Fibroblast of lung (primary cell): ENCODE results near the gene GAS7. TPM values are rescaled to one million over a fixed set of nuclear protein-coding genes. Genes with fewer than 3 reads are reported as not detected.

Source experiments
- DNase-seq, 2 donors: peaks; one replicate each; pipeline versions ENCODE4 v3.0.0 to v3.0.0-alpha.2; 2010; ENCODE audit warnings: low read depth in 2 of 2
- H2AFZ ChIP-seq: 2 replicates; pipeline ENCODE4 v1.5.1; 2012; ENCODE audit warnings: low read length, control low read depth, inconsistent platforms
- H3K27ac ChIP-seq: 2 replicates; pipeline ENCODE4 v1.5.1; 2011; ENCODE audit warnings: low read length, control low read depth; ENCODE audit not compliant: insufficient read depth
- H3K27me3 ChIP-seq: 2 replicates; pipeline ENCODE4 v1.5.1; 2011; ENCODE audit warnings: mild to moderate bottlenecking, low read length; ENCODE audit not compliant: control insufficient read depth, insufficient read depth
- H3K36me3 ChIP-seq: 2 replicates; pipeline ENCODE4 v1.5.1; 2011; ENCODE audit warnings: low read length; ENCODE audit not compliant: control insufficient read depth, insufficient read depth
- H3K4me1 ChIP-seq: 2 replicates; pipeline ENCODE4 v1.5.1; 2011; ENCODE audit warnings: low read length; ENCODE audit not compliant: control insufficient read depth, insufficient read depth; ENCODE audit errors: extremely low read depth
- H3K4me2 ChIP-seq: 2 replicates; pipeline ENCODE4 v1.5.1; 2011; ENCODE audit warnings: low read length, control low read depth; ENCODE audit not compliant: insufficient read depth; ENCODE audit errors: extremely low read depth
- H3K4me3 ChIP-seq, 4 experiments: fragments of 200-600 bp in 1 of 4; sonication (generic) in 1 of 4; replicated peaks in 1 of 4; 2 replicates each; pipeline ENCODE4 v1.5.1; 2011 to 2016; ENCODE audit warnings: low read length in 4 of 4, low read depth in 3 of 4, mild to moderate bottlenecking in 3 of 4, control low read depth in 2 of 4, inconsistent platforms in 1 of 4, mixed read lengths in 1 of 4; ENCODE audit not compliant: insufficient read depth in 1 of 4; ENCODE audit errors: control extremely low read depth in 1 of 4
- H3K79me2 ChIP-seq: 2 replicates; pipeline ENCODE4 v1.5.1; 2012; ENCODE audit warnings: mild to moderate bottlenecking, low read length, inconsistent platforms; ENCODE audit not compliant: control insufficient read depth, insufficient read depth
- H3K9ac ChIP-seq: 2 replicates; pipeline ENCODE4 v1.5.1; 2011; ENCODE audit warnings: mild to moderate bottlenecking, low read length, control low read depth; ENCODE audit not compliant: insufficient read depth
- H3K9me3 ChIP-seq: 2 replicates; pipeline ENCODE4 v1.5.1; 2012; ENCODE audit warnings: low read depth, low read length; ENCODE audit not compliant: control insufficient read depth, insufficient read depth
- H4K20me1 ChIP-seq: 2 replicates; pipeline ENCODE4 v1.5.1; 2011; ENCODE audit warnings: low read length; ENCODE audit not compliant: control insufficient read depth, insufficient read depth; ENCODE audit errors: extremely low read depth
- EZH2 ChIP-seq: IDR thresholded peaks from 2 replicates; pipeline ENCODE4 v1.5.1; 2012; ENCODE audit warnings: low read length, control low read depth, mild to moderate bottlenecking; ENCODE audit errors: missing control alignments
- polyA plus RNA-seq, 2 donors: library from polyadenylated mRNA; depleted of rRNA in 1 of 2; stranded (reverse) in 1 of 2; unstranded in 1 of 2; fragments of >200 nt; gene quantifications; 2 replicates each; pipeline ENCODE4 v1.2.1, GENCODE V29; 2011 to 2012; ENCODE audit warnings: missing spikeins in 1 of 2
- total RNA-seq: library from RNA; depleted of rRNA; stranded (reverse); fragments of >200 nt; gene quantifications from 2 replicates; pipeline ENCODE4 v1.2.1, GENCODE V29; 2014
- TF ChIP-seq, protein P1 (sequence below), 2 donors: IDR thresholded peaks in 1 of 2; conservative IDR thresholded peaks in 1 of 2; 1 replicate in 1 of 2; 2 replicates in 1 of 2; pipeline ENCODE4 v1.5.1; 2011 to 2012; ENCODE audit warnings: low read length in 2 of 2, control low read depth in 1 of 2, inconsistent platforms in 1 of 2, low read depth in 1 of 2, mild to moderate bottlenecking in 1 of 2

Gene GAS7
- total and polyA plus RNA-seq, 2 donors (not counting 1 experiment from before 2014, with no cell fraction given), result 0.58 to 2.6 TPM

DNA sequence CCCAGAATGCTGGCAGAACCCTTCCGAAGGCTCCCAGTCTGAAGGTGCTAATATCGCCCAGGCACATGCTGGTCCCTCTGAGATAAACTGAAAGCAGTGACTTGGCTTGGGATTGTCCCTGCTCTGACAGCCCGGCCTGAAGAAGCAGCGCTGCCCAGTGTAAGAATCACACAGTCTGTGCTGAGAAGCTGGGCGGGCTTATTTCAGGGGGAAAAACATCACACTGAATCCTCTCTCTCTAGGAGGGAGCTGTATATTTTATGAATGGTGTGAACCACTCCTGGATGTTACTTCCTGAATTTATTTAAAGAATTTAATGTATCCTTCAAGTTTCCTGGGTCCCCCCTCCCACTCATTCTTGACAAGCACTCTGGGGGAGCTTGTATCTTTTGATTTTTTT is 36.3 kb downstream of the GAS7 start:
- Histone ChIP-seq H4K20me1 (no peaks in the 10 kb centered on the region), H3K27ac (no peak overlapping the region), H3K9me3 (no peaks in the 10 kb centered on the region), H3K4me1 (no peaks in the 10 kb centered on the region), H3K27me3 (no peaks in the 10 kb centered on the region), H3K4me2 (no peak overlapping the region), H2AFZ (no peak overlapping the region), H3K9ac (no peak overlapping the region), H3K36me3 (no peaks in the 10 kb centered on the region), H3K79me2 (no peaks in the 10 kb centered on the region), H3K4me3 (no peak overlapping the region)
- TF ChIP-seq, protein P1, sequence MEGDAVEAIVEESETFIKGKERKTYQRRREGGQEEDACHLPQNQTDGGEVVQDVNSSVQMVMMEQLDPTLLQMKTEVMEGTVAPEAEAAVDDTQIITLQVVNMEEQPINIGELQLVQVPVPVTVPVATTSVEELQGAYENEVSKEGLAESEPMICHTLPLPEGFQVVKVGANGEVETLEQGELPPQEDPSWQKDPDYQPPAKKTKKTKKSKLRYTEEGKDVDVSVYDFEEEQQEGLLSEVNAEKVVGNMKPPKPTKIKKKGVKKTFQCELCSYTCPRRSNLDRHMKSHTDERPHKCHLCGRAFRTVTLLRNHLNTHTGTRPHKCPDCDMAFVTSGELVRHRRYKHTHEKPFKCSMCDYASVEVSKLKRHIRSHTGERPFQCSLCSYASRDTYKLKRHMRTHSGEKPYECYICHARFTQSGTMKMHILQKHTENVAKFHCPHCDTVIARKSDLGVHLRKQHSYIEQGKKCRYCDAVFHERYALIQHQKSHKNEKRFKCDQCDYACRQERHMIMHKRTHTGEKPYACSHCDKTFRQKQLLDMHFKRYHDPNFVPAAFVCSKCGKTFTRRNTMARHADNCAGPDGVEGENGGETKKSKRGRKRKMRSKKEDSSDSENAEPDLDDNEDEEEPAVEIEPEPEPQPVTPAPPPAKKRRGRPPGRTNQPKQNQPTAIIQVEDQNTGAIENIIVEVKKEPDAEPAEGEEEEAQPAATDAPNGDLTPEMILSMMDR (conservative IDR thresholded peaks at IDR 0.05 in 1 of 2, IDR thresholded peaks at IDR 0.05 in 1 of 2; ENCODE audit: low read depth in 1 of 2, low read length in 2 of 2), result no peak
- TF ChIP-seq EZH2, result no peak
- no peak for DNase-seq

DNA sequence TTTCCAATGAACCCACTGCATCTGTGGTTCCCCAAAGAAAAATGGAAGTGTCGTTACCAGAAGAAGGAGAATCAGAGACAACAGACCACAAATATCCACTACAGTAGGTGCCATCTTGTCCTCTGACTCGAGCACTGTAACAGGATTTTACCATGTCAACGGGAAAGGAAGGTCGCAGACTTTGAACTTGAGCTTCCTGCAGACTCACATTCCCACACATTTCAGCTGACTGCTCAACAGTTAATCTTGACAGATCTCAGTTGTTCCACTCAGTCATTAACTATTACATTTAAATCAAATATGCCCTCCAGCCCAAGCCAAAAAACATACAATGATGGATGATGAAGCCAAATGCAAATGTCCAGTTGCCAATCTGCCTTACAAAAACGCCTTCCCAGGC is 37.0 kb downstream of the GAS7 start:
- no peak for DNase-seq
- H3K9ac ChIP-seq, result no peak overlapping the region
- H3K27ac ChIP-seq, result no peak overlapping the region
- H3K4me3 ChIP-seq, result no peak overlapping the region
- H3K36me3 ChIP-seq, result no peaks in the 10 kb centered on the region
- no peak for TF ChIP-seq EZH2
- TF ChIP-seq, protein P1 (conservative IDR thresholded peaks at IDR 0.05 in 1 of 2, IDR thresholded peaks at IDR 0.05 in 1 of 2; ENCODE audit: low read depth in 1 of 2, low read length in 2 of 2), result no peak
- no peaks in the 10 kb centered on the region for H3K27me3 ChIP-seq
- H3K79me2 ChIP-seq, result no peaks in the 10 kb centered on the region
- no peaks in the 10 kb centered on the region for H4K20me1 ChIP-seq
- H3K9me3 ChIP-seq, result no peaks in the 10 kb centered on the region
- H3K4me1 ChIP-seq, result no peaks in the 10 kb centered on the region
- H3K4me2 ChIP-seq, result no peak overlapping the region
- H2AFZ ChIP-seq, result no peak overlapping the region

DNA sequence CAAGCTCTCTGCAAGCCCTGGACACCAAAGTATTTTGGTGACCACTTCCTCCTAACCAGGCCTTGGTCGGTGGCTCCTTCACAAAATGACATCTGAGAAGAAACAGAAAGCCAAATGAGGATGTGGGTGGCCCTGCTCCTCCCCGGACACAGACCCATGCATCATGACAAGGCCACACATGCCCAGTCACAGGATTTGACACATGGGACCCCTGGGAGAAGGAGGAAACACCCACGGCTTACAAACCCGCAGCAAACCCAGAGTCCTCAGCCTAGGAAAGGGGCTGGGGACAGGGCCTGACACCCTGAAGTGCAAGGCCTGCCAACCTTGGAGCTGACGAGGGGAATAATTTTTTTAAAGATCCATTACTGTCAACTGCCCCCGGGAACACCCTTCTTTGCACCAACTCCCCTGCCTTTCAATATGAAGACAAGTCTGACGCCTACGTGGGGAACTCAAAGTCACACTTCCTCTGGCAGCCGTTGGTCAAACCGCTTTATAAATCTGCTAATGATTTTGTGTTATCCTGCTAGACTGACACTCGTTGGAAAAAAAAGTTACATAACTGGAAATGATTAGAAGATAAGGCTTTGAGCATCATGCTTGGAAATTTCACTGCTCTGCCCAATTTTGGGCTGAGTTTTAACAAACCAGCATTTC is 41.3 kb downstream of the GAS7 start:
- DNase-seq, result no peak
- no peak for TF ChIP-seq EZH2
- TF ChIP-seq, protein P1 (conservative IDR thresholded peaks at IDR 0.05 in 1 of 2, IDR thresholded peaks at IDR 0.05 in 1 of 2; ENCODE audit: low read depth in 1 of 2, low read length in 2 of 2), result no peak
- Histone ChIP-seq H3K79me2 (no peaks in the 10 kb centered on the region), H3K9ac (no peak overlapping the region), H2AFZ (no peak overlapping the region), H3K27ac (no peak overlapping the region), H3K4me2 (no peak overlapping the region), H3K27me3 (no peaks in the 10 kb centered on the region), H3K36me3 (no peaks in the 10 kb centered on the region), H4K20me1 (no peaks in the 10 kb centered on the region), H3K4me1 (no peaks in the 10 kb centered on the region), H3K9me3 (no peaks in the 10 kb centered on the region), H3K4me3 (no peak overlapping the region)
